ENCODE results near the gene MGAT5B. TPM values are rescaled to one million over a fixed set of nuclear protein-coding genes. Genes with fewer than 3 reads are reported as not detected.

The MGAT5B gene
- total and polyA plus RNA-seq, 7 donors: 0.16 to 0.83 (median 0.51) TPM; not detected in 2

DNA sequence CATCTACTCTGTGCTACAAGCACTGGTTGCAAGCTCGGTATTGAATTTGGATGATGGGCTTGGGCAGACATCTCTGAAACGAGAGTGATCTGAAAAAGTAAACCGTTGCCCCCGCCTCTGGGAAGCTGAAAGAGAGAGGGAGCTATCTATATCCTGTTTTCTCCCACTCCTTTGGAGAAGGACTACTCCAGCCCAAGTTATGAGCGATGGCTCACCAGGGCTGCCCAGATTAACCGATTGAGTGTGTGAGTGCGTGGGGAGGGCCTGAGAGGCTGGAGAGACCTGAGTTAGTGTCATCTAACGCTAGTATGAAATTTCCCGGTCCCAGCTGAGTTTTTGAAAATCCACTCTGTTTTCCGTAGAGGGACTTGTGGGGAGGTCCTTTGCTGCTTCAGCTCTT lies 11.5 kb downstream of the MGAT5B start:
- 62 to 74% methylated on average over 10 of the region's 10 CpGs for WGBS, 2 donors
- H3K27ac ChIP-seq: no peak overlapping the region
- DNase-seq: no peak
- H3K4me3 ChIP-seq: no peak overlapping the region
- intact Hi-C loops (cut with DNase I): no loop called here
- no peaks in the 10 kb centered on the region for H3K4me1 ChIP-seq
- H3K36me3 ChIP-seq: no peaks in the 10 kb centered on the region
- no peak for TF ChIP-seq POLR2A (IDR thresholded peaks at IDR 0.05)
- TF ChIP-seq EP300 (IDR thresholded peaks at IDR 0.05): no peak
- TF ChIP-seq, protein P1, sequence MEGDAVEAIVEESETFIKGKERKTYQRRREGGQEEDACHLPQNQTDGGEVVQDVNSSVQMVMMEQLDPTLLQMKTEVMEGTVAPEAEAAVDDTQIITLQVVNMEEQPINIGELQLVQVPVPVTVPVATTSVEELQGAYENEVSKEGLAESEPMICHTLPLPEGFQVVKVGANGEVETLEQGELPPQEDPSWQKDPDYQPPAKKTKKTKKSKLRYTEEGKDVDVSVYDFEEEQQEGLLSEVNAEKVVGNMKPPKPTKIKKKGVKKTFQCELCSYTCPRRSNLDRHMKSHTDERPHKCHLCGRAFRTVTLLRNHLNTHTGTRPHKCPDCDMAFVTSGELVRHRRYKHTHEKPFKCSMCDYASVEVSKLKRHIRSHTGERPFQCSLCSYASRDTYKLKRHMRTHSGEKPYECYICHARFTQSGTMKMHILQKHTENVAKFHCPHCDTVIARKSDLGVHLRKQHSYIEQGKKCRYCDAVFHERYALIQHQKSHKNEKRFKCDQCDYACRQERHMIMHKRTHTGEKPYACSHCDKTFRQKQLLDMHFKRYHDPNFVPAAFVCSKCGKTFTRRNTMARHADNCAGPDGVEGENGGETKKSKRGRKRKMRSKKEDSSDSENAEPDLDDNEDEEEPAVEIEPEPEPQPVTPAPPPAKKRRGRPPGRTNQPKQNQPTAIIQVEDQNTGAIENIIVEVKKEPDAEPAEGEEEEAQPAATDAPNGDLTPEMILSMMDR (IDR thresholded peaks at IDR 0.05): no peak
- no peak for TF ChIP-seq POLR2AphosphoS5 (IDR thresholded peaks at IDR 0.05)
- H3K27me3 ChIP-seq: peaks cover 0 to 16% (median 0%) of the 10 kb centered on the region in 3 donors
- H3K9me3 ChIP-seq: no peaks in the 10 kb centered on the region

DNA sequence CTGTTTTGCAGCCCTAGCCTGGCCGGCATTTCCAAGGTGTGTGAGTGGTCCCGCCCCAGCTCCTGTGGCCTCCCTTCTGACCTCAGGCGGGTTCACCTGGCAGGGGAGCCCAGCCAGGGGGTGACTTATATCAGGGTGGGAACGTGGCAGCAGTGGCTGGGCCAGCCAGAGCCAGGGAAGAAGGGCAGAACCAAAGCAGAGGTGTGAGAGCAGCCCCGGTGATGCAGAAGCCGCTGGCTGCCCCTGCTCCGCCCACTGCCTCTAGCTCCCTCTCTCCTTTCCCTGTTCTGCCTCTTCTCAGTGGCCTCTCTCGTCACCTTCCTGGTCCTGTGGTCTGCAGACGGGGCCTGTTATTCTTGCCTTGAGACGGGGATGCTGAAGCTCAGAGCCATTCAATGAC lies 12.1 kb downstream of the MGAT5B start:
- H3K36me3 ChIP-seq: no peaks in the 10 kb centered on the region
- 25 to 46% methylated on average over 10 of the region's 10 CpGs for WGBS, 2 donors
- DNase-seq: no peak
- H3K27ac ChIP-seq: no peak overlapping the region
- H3K4me3 ChIP-seq: no peak overlapping the region
- H3K4me1 ChIP-seq: no peaks in the 10 kb centered on the region
- intact Hi-C loops (cut with DNase I): no loop called here
- no peak for TF ChIP-seq POLR2AphosphoS5 (IDR thresholded peaks at IDR 0.05)
- TF ChIP-seq, protein P1 (IDR thresholded peaks at IDR 0.05): no peak
- TF ChIP-seq POLR2A (IDR thresholded peaks at IDR 0.05): no peak
- no peak for TF ChIP-seq EP300 (IDR thresholded peaks at IDR 0.05)
- no peaks in the 10 kb centered on the region for H3K9me3 ChIP-seq
- peaks cover 0 to 16% (median 0%) of the 10 kb centered on the region in 3 donors for H3K27me3 ChIP-seq

DNA sequence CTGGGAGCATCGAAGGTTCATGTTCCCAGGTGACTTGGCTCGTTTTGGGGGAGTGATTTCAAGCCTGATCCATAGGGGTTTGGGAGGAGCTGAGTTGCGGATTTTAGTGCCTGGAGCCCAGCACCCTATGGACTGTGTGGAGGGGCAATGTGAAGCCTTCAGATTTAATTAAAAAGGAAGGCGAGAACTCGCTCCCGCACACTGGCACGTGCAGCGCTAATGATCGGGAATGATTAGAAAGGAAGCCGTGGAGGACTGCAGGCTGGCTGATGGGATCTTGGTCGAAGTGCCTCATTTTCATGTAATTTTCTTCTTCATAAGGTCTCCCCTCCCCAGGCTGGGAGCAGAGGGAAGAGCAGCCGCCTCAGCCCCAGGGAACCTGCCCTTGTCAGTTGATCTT lies 12.8 kb downstream of the MGAT5B start:
- H3K36me3 ChIP-seq: no peaks in the 10 kb centered on the region
- DNase-seq: no peak
- no peak for TF ChIP-seq POLR2AphosphoS5 (IDR thresholded peaks at IDR 0.05)
- TF ChIP-seq, protein P1 (IDR thresholded peaks at IDR 0.05): no peak
- no peak for TF ChIP-seq EP300 (IDR thresholded peaks at IDR 0.05)
- TF ChIP-seq POLR2A (IDR thresholded peaks at IDR 0.05): no peak
- H3K4me1 ChIP-seq: no peaks in the 10 kb centered on the region
- intact Hi-C loops (cut with DNase I): no loop called here
- peaks cover 0 to 16% (median 0%) of the 10 kb centered on the region in 3 donors for H3K27me3 ChIP-seq
- H3K9me3 ChIP-seq: no peaks in the 10 kb centered on the region
- no peak overlapping the region for H3K4me3 ChIP-seq
- WGBS, 2 donors: 86 to 89% methylated on average over 12 of the region's 12 CpGs
- no peak overlapping the region for H3K27ac ChIP-seq

DNA sequence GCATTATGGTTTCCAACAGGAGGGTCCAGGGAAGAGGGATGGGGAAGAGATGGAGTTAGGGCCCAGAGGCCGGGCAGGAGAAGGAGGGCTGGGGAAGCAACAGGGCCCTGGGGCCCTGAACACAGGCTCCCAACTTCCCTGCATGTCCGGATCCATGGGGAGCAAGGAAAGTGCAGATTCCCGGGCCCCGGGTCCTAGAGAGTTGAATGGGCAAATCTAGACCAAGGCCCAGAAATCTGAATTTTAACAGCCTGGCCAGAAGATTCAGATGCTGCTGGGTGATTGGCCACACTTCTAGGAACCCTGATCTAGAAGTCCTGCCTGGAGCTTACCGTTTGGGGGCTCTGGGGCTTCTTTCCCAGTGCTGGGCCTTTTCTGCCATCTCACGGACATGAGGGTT lies 13.2 kb downstream of the MGAT5B start:
- intact Hi-C loops (cut with DNase I): no loop called here
- Histone ChIP-seq H3K9me3 (no peaks in the 10 kb centered on the region), H3K4me1 (no peaks in the 10 kb centered on the region), H3K27ac (no peak overlapping the region), H3K4me3 (no peak overlapping the region), H3K27me3 (peaks cover 0 to 19% (median 0%) of the 10 kb centered on the region in 3 donors), H3K36me3 (no peaks in the 10 kb centered on the region)
- no peak for DNase-seq
- TF ChIP-seq, protein P1 (IDR thresholded peaks at IDR 0.05): no peak
- TF ChIP-seq POLR2AphosphoS5 (IDR thresholded peaks at IDR 0.05) (no peak), POLR2A (IDR thresholded peaks at IDR 0.05) (no peak), EP300 (IDR thresholded peaks at IDR 0.05) (no peak)
- WGBS, 2 donors: 78 to 87% methylated on average over 6 of the region's 6 CpGs

DNA sequence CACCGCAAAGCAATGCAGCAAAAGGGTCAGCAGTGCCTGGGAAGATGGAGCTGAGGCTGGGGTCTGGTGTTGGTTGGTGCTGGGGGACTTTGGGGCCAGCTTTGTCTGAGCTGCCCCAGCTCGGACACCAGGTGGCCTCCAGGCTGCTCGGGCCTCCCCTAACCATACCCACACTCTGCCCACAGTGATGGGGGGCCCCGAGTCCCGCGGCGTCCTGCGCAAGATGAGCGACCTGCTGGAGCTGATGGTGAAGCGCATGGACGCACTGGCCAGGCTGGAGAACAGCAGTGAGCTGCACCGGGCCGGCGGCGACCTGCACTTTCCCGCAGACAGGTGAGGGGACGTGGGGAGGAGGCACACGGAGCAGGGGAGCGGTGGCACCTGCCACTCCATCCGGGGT lies 13.8 kb downstream of the MGAT5B start:
- H3K4me3 ChIP-seq: no peak overlapping the region
- DNase-seq: no peak
- H3K4me1 ChIP-seq: no peaks in the 10 kb centered on the region
- WGBS, 2 donors: 88 to 89% methylated on average over 20 of the region's 20 CpGs
- intact Hi-C loops (cut with DNase I): no loop called here
- H3K27me3 ChIP-seq: peaks cover 0 to 23% (median 0%) of the 10 kb centered on the region in 3 donors
- TF ChIP-seq EP300 (IDR thresholded peaks at IDR 0.05) (no peak), POLR2AphosphoS5 (IDR thresholded peaks at IDR 0.05) (no peak), POLR2A (IDR thresholded peaks at IDR 0.05) (no peak)
- TF ChIP-seq, protein P1 (IDR thresholded peaks at IDR 0.05): no peak
- no peak overlapping the region for H3K27ac ChIP-seq
- no peaks in the 10 kb centered on the region for H3K9me3 ChIP-seq
- H3K36me3 ChIP-seq: no peaks in the 10 kb centered on the region

Data from sigmoid colon (tissue), 7 donors.